ENCODE data around the gene KCNQ2. TPM values are rescaled to one million over a fixed set of nuclear protein-coding genes. Genes with fewer than 3 reads are reported as not detected.
"Not testable (repeated sequence)": the region's sequence is repeated elsewhere in the genome, so short reads cannot be mapped to it uniquely, and the experiment has no call there.

KCNQ2 gene
- total RNA-seq, 4 donors from 2014 or later, result 0.19 to 0.40 (median 0.40) TPM; not detected in 1

DNA sequence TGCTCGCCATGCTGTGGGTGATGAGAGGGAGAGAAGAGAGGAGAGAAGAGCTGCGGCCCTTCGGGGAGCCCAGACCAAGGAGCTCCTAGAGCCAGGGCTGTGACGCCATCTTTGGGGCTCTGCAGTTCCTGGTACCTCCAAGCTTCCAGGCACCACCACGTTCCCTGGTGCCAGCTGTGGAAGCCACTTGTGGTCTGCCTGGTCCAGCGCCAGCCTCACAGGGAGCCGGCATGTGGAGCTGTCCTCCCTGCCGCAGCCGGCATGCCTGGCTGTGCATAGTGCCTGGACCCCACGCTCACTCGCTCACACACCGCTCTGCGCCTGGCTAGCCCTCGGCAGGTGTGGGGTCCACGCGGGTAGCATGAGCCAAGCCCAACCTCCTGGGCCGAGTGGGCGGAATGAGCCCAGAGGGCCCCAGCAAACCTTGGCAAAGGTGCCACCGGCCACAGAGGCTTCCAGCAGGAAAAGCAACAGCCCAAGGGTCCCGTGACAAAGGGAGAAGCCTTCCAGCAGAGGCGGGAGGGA is 92.0 kb downstream of the KCNQ2 start:
- Histone ChIP-seq H3K27ac (no peak overlapping the region), H3K4me1 (peaks cover 0 to 5% (median 0%) of the 10 kb centered on the region in 3 donors), H3K9me3 (peaks cover 0 to 10% (median 0%) of the 10 kb centered on the region in 3 donors), H3K36me3 (no peaks in the 10 kb centered on the region), H3K4me3 (no peak overlapping the region), H3K27me3 (peaks cover 98% of the 10 kb centered on the region)
- TF ChIP-seq CTCF (IDR thresholded peaks at IDR 0.05) (no peak), EP300 (IDR thresholded peaks at IDR 0.05) (no peak), POLR2AphosphoS5 (IDR thresholded peaks at IDR 0.05) (no peak), POLR2A (IDR thresholded peaks at IDR 0.05) (no peak)
- 89% methylated on average over 12 of the region's 21 CpGs; no CpG with 5 or more reads in 1 of the 2 donors for WGBS, 2 donors (ENCODE audit: low coverage in 1 of 2)
- ATAC-seq, result no peak

DNA sequence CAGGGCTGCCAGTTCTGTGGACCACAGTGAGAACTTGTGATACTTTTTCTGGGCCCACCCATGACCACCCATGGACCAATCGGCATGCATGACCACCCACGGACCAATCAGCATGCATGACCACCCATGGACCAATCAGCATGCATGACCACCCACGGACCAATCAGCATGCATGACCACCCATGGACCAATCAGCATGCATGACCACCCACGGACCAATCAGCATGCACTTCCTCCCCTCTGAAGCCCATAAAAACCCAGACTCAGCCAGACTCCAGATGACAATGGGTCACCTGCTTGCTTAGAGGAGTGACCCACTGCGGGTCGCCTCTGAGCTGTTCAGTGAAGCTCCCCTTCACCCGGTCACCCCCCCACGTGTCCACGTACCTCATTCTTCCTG is 92.6 kb downstream of the KCNQ2 start:
- H3K27me3 ChIP-seq, result peaks cover 100% of the 10 kb centered on the region
- WGBS, 2 donors (ENCODE audit: low coverage in 1 of 2), result 64 to 80% methylated on average over 4 of the region's 9 CpGs
- not testable (repeated sequence) for H3K27ac ChIP-seq, H3K4me3 ChIP-seq, H3K9me3 ChIP-seq, ATAC-seq, H3K36me3 ChIP-seq, H3K4me1 ChIP-seq

GRCh38 chr20:63379296-63379695 is 93.2 kb downstream of the KCNQ2 start:
- Histone ChIP-seq H3K36me3 (no peaks in the 10 kb centered on the region), H3K4me3 (no peak overlapping the region), H3K27ac (no peak overlapping the region), H3K27me3 (peaks cover 100% of the 10 kb centered on the region), H3K4me1 (peaks cover 0 to 5% (median 0%) of the 10 kb centered on the region in 3 donors), H3K9me3 (no peaks in the 10 kb centered on the region)
- 100% methylated on average over 1 of the region's 11 CpGs; no CpG with 5 or more reads in 1 of the 2 donors for WGBS, 2 donors (ENCODE audit: low coverage in 1 of 2)
- no peak for ATAC-seq
- TF ChIP-seq CTCF (IDR thresholded peaks at IDR 0.05), result no peak
- no peak for TF ChIP-seq EP300 (IDR thresholded peaks at IDR 0.05)
- no peak for TF ChIP-seq POLR2AphosphoS5 (IDR thresholded peaks at IDR 0.05)
- TF ChIP-seq POLR2A (IDR thresholded peaks at IDR 0.05), result no peak

- ATAC-seq, result no peak
- Histone ChIP-seq H3K9me3 (no peaks in the 10 kb centered on the region), H3K36me3 (no peaks in the 10 kb centered on the region), H3K4me3 (no peak overlapping the region), H3K27ac (no peak overlapping the region), H3K4me1 (peaks cover 0 to 5% (median 0%) of the 10 kb centered on the region in 3 donors), H3K27me3 (peaks cover 100% of the 10 kb centered on the region)
- WGBS, 2 donors (ENCODE audit: low coverage in 1 of 2), result 20 to 76% methylated on average over 2 to 5 of the region's 12 CpGs
- TF ChIP-seq EP300 (IDR thresholded peaks at IDR 0.05) (no peak), POLR2AphosphoS5 (IDR thresholded peaks at IDR 0.05) (no peak), POLR2A (IDR thresholded peaks at IDR 0.05) (no peak), CTCF (IDR thresholded peaks at IDR 0.05) (no peak)
These were observed 93.8 kb downstream of the KCNQ2 start for GRCh38 chr20:63378626-63379025.

DNA sequence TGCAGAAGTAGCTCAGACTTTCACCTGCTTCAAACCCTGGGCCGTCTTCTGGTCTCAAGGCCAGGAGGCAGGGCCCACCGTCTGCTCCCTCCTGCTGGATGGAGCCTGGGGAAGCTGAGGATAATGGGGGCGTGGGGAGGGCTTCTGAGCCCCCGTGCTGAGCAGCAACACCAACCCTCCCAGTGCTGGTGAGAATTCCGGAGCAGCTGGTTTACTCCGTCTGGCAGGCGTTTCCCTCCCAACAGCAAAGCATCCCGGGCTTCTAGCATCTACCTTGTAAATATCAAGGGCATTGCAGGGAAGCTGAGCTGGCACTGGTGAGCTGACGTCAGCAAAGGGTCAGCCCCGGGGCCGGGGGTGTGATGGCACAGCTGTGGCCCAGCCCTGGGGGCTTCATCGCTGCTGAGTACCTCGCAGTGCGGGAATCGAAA is 94.5 kb downstream of the KCNQ2 start:
- H3K9me3 ChIP-seq, result no peaks in the 10 kb centered on the region
- peaks cover 0 to 5% (median 0%) of the 10 kb centered on the region in 3 donors for H3K4me1 ChIP-seq
- no peak overlapping the region for H3K4me3 ChIP-seq
- peaks cover 100% of the 10 kb centered on the region for H3K27me3 ChIP-seq
- H3K36me3 ChIP-seq, result no peaks in the 10 kb centered on the region
- no peak for ATAC-seq
- 56% methylated on average over 3 of the region's 15 CpGs; no CpG with 5 or more reads in 1 of the 2 donors for WGBS, 2 donors (ENCODE audit: low coverage in 1 of 2)
- no peak overlapping the region for H3K27ac ChIP-seq
- TF ChIP-seq POLR2AphosphoS5 (IDR thresholded peaks at IDR 0.05) (no peak), CTCF (IDR thresholded peaks at IDR 0.05) (no peak), POLR2A (IDR thresholded peaks at IDR 0.05) (no peak)

Measured in gastroesophageal sphincter (tissue), 4 donors.